Smooth muscle cell (in vitro differentiated cells): ENCODE measurements around the gene CCL23. TPM values are rescaled to one million over a fixed set of nuclear protein-coding genes. Genes with fewer than 3 reads are reported as not detected.

ENCODE experiments used
- DNase-seq: peaks from one replicate; lab custom pipeline; 2025; ENCODE audit not compliant: unreplicated experiment; lab: John Stamatoyannopoulos, UW
- H2AFZ ChIP-seq: fragments of 200-600 bp; sonication (generic); 2 replicates; pipeline ENCODE4 v1.6.0; 2016; ENCODE audit warnings: antibody characterized with exemption, low read depth, mild to moderate bottlenecking
- H3F3A ChIP-seq: fragments of 200-600 bp; sonication (generic); 2 replicates; pipeline ENCODE4 v1.6.0; 2017; ENCODE audit warnings: antibody characterized with exemption, low read depth
- H3K27ac ChIP-seq: fragments of 200-600 bp; sonication (generic); 2 replicates; pipeline ENCODE4 v1.5.1; 2016; ENCODE audit warnings: low read depth, mild to moderate bottlenecking
- H3K27me3 ChIP-seq: fragments of 200-600 bp; sonication (generic); 2 replicates; pipeline ENCODE4 v1.6.1; 2016; ENCODE audit warnings: low read depth, mild to moderate bottlenecking
- H3K36me3 ChIP-seq: fragments of 200-600 bp; sonication (generic); 2 replicates; pipeline ENCODE4 v1.5.1; 2016; ENCODE audit warnings: low read depth
- H3K4me1 ChIP-seq: fragments of 200-600 bp; sonication (generic); 2 replicates; pipeline ENCODE4 v1.5.1; 2016; ENCODE audit warnings: low read depth
- H3K4me2 ChIP-seq: fragments of 200-600 bp; sonication (generic); 2 replicates; pipeline ENCODE4 v1.6.0; 2016; ENCODE audit warnings: mild to moderate bottlenecking
- H3K4me3 ChIP-seq: fragments of 200-600 bp; sonication (generic); 2 replicates; pipeline ENCODE4 v1.5.1; 2016; ENCODE audit warnings: mild to moderate bottlenecking
- H3K79me2 ChIP-seq: fragments of 200-600 bp; sonication (generic); 2 replicates; pipeline ENCODE4 v1.6.0; 2016; ENCODE audit warnings: low read depth, mild to moderate bottlenecking
- H3K9ac ChIP-seq: fragments of 200-600 bp; sonication (generic); 2 replicates; pipeline ENCODE4 v1.6.0; 2016; ENCODE audit warnings: low read depth
- H3K9me3 ChIP-seq: fragments of 200-600 bp; sonication (generic); replicated peaks from 2 replicates; pipeline ENCODE4 v1.5.1; 2016; ENCODE audit warnings: low read depth
- H4K20me1 ChIP-seq: fragments of 200-600 bp; sonication (generic); 2 replicates; pipeline ENCODE4 v1.6.0; 2016; ENCODE audit warnings: low read depth
- WGBS: methylation state at CpG from one replicate; pipeline ENCODE4 v1.1.7; 2016; ENCODE audit warnings: low lambda C conversion rate; 5-methylcytosine and 5-hydroxymethylcytosine counted together
- polyA plus RNA-seq: library from polyadenylated mRNA; unstranded; fragments of >200 nt; fragmentation: Nextera tagmentation; extraction: Ambion mirVana; gene quantifications from 2 replicates; pipeline ENCODE4 v1.2.1, GENCODE V29; 2016
- total RNA-seq: library from RNA; depleted of rRNA; stranded (reverse); fragments of >200 nt; gene quantifications from 2 replicates; pipeline ENCODE4 v1.2.3, GENCODE V29; 2014
- TF ChIP-seq, protein P1 (sequence below): fragments of 200-600 bp; sonication (generic); IDR thresholded peaks from 2 replicates; pipeline ENCODE4 v1.5.1; 2017; ENCODE audit warnings: borderline replicate concordance, mild to moderate bottlenecking, antibody characterized with exemption; ENCODE audit not compliant: insufficient read depth, poor library complexity, severe bottlenecking

Gene CCL23
- total and polyA plus RNA-seq, 2 experiments from 2014 or later, result not detected

GRCh38 chr17:36034127-36034526 lies 16.4 kb upstream of the CCL23 start:
- Histone ChIP-seq H3K4me3 (no peak overlapping the region), H3K79me2 (no peaks in the 10 kb centered on the region), H3K4me2 (no peak overlapping the region), H2AFZ (no peak overlapping the region), H3K27me3 (no peaks in the 10 kb centered on the region), H4K20me1 (no peaks in the 10 kb centered on the region), H3K9ac (no peak overlapping the region), H3K4me1 (no peaks in the 10 kb centered on the region), H3K36me3 (no peaks in the 10 kb centered on the region), H3K27ac (no peak overlapping the region), H3K9me3 (no peaks in the 10 kb centered on the region), H3F3A (no peaks in the 10 kb centered on the region)
- 84% methylated on average over 3 of the region's 3 CpGs for whole genome bisulfite sequencing
- TF ChIP-seq, protein P1, sequence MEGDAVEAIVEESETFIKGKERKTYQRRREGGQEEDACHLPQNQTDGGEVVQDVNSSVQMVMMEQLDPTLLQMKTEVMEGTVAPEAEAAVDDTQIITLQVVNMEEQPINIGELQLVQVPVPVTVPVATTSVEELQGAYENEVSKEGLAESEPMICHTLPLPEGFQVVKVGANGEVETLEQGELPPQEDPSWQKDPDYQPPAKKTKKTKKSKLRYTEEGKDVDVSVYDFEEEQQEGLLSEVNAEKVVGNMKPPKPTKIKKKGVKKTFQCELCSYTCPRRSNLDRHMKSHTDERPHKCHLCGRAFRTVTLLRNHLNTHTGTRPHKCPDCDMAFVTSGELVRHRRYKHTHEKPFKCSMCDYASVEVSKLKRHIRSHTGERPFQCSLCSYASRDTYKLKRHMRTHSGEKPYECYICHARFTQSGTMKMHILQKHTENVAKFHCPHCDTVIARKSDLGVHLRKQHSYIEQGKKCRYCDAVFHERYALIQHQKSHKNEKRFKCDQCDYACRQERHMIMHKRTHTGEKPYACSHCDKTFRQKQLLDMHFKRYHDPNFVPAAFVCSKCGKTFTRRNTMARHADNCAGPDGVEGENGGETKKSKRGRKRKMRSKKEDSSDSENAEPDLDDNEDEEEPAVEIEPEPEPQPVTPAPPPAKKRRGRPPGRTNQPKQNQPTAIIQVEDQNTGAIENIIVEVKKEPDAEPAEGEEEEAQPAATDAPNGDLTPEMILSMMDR, result no peak
- no peak for DNase-seq

DNA sequence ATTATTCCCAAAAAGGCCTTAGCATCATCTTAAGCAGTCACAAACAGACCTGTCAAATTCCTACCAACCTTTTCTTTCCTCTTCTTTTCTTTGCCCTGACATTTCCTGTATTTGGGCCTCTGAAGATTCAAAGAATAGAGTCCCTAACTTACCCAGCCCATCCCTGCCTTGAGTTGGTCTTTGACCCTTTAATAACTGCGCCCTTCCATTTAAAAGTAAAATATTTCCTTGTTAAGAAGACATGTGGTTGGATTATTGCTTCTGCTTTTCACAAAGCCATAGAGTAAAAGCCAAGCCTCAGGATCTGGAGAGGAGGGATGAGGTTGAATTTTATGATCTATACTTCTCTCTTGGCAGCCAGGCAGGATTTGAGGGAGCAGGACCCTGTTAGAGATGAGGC lies 13.2 kb upstream of the CCL23 start:
- no peak overlapping the region for H2AFZ ChIP-seq
- WGBS, result 94% methylated on average over 1 of the region's 1 CpG
- TF ChIP-seq, protein P1, result no peak

DNA sequence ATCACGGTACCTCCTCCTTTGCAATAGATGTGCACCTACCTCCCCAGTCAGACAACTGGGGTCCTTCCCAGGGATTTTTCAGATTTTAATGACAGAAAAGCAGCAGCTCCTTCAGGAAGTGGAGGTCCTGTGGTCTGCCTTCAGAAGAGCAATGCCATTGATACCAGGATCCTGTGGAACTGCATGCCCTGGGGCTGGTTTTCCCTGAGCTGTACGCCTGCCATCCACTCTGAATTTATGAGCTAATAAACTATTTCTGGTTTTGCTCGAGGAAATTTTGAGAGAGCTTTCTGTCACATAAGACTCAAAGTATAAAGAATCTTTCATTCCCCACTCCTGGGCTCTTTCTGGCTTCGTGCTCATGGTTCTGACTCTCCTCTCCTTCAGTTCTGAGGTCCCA lies 10.0 kb upstream of the CCL23 start:
- Histone ChIP-seq H3K27ac (no peak overlapping the region), H3K4me2 (no peak overlapping the region), H3F3A (no peaks in the 10 kb centered on the region), H3K9ac (no peak overlapping the region), H4K20me1 (no peaks in the 10 kb centered on the region), H3K9me3 (no peaks in the 10 kb centered on the region), H3K4me1 (no peaks in the 10 kb centered on the region), H3K79me2 (no peaks in the 10 kb centered on the region), H2AFZ (no peak overlapping the region), H3K4me3 (no peak overlapping the region), H3K27me3 (no peaks in the 10 kb centered on the region), H3K36me3 (no peaks in the 10 kb centered on the region)
- 43% methylated on average over 4 of the region's 4 CpGs for WGBS
- DNase-seq, result no peak
- TF ChIP-seq, protein P1, result no peak

More for the DNA sequence above, 13.2 kb upstream of the CCL23 start:
- H3K9ac ChIP-seq, result no peak overlapping the region
- H3F3A ChIP-seq, result no peaks in the 10 kb centered on the region
- H3K4me1 ChIP-seq, result no peaks in the 10 kb centered on the region
- H3K79me2 ChIP-seq, result no peaks in the 10 kb centered on the region
- no peaks in the 10 kb centered on the region for H3K36me3 ChIP-seq
- H3K27me3 ChIP-seq, result no peaks in the 10 kb centered on the region
- no peaks in the 10 kb centered on the region for H3K9me3 ChIP-seq
- no peak overlapping the region for H3K4me3 ChIP-seq
- no peak for DNase-seq
- H4K20me1 ChIP-seq, result no peaks in the 10 kb centered on the region
- no peak overlapping the region for H3K27ac ChIP-seq
- no peak overlapping the region for H3K4me2 ChIP-seq

DNA sequence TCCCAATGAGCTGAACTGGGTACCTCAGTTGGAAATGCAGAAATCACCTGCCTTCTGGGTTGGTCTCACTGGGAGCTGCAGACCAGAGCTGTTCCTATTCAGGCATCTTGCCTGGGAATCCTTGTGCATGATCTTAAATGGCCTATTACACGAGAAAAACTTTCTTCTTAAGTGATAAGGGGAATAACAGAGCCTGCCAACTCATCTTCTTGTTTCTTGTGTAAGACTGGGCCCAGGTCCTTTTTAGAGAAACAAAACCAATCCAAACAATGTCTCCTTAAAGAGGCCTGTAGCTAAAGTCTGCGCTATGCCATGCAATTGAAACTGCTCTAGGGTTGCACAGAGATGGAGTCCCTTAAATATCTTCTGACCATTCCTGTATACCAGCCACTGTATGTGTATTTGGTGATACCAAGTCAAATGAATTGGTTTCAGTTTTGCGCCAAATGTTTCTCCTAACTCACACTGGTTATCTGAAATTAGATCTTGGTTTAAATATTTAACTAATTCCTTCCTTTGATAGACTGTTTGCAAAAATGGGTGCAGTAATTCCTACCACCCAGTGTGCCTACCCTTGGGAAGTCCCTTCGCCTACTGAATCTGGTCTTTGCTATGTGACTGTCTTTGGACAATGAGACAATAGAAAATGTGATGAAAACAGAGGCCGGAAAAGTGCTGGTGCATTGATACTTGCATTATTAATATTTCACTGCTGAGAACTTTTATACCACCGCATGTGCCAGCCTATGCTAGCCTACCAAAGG lies 6.5 kb upstream of the CCL23 start:
- no peak for DNase-seq
- Histone ChIP-seq H3K4me1 (no peaks in the 10 kb centered on the region), H3K36me3 (no peaks in the 10 kb centered on the region), H3K27ac (no peak overlapping the region), H3K9ac (no peak overlapping the region), H3K9me3 (no peaks in the 10 kb centered on the region), H3F3A (no peaks in the 10 kb centered on the region), H3K27me3 (peaks cover 16% of the 10 kb centered on the region), H3K79me2 (no peaks in the 10 kb centered on the region), H3K4me3 (no peak overlapping the region), H4K20me1 (no peaks in the 10 kb centered on the region), H2AFZ (no peak overlapping the region), H3K4me2 (no peak overlapping the region)
- 88% methylated on average over 6 of the region's 6 CpGs for WGBS
- TF ChIP-seq, protein P1, result no peak
